SK-N-SH (cell line): ENCODE results near the gene PRTFDC1. TPM values are rescaled to one million over a fixed set of nuclear protein-coding genes. Genes with fewer than 3 reads are reported as not detected.

ENCODE experiments used
- CTCF ChIA-PET: fragments of 300-600, 350-600 bp; formaldehyde crosslinking; extraction: SDS; loops from one replicate; lab custom pipeline; 2021; lab: Yijun Ruan, JAX
- POLR2A ChIA-PET: fragments of 350-600 bp; sonication (Branson Sonifier 250); formaldehyde crosslinking; extraction: SDS; loops from one replicate; lab custom pipeline; 2020; ENCODE audit warnings: antibody characterized with exemption, inconsistent platforms; lab: Yijun Ruan, JAX
- DNase-seq: peaks from one replicate; pipeline ENCODE4 v3.0.0; 2012
- H2AFZ ChIP-seq: fragments of 200-600 bp; sonication (generic); 2 replicates; pipeline ENCODE4 v1.8.1; 2016; ENCODE audit warnings: antibody characterized with exemption, mild to moderate bottlenecking, low read depth
- H3F3A ChIP-seq: fragments of 200-600 bp; sonication (generic); replicated peaks from 2 replicates; pipeline ENCODE3; 2016; ENCODE audit warnings: antibody characterized with exemption, mild to moderate bottlenecking; ENCODE audit not compliant: insufficient read depth
- H3K27ac ChIP-seq, 2 experiments: fragments of 200-500 bp in 1 of 2; fragments of 200-600 bp in 1 of 2; sonication (Bioruptor generic) in 1 of 2; sonication (generic), shearing (Covaris generic) in 1 of 2; 2 replicates each; pipeline versions ENCODE4 v1.5.1 to v1.6.1; 2014 to 2016; ENCODE audit warnings: low read depth in 2 of 2, inconsistent platforms in 1 of 2, low read length in 1 of 2, mild to moderate bottlenecking in 1 of 2, mixed read lengths in 1 of 2
- H3K27me3 ChIP-seq: fragments of 200-600 bp; sonication (generic), shearing (Covaris generic); 2 replicates; pipeline ENCODE4 v1.6.1; 2016; ENCODE audit warnings: mixed run types; ENCODE audit not compliant: insufficient read depth
- H3K36me3 ChIP-seq, 2 experiments: fragments of 200-500 bp in 1 of 2; fragments of 200-600 bp in 1 of 2; sonication (Bioruptor generic) in 1 of 2; sonication (generic) in 1 of 2; replicated peaks in 1 of 2; 2 replicates each; pipeline versions ENCODE3 to v1.5.1; 2014 to 2016; ENCODE audit warnings: low read length in 1 of 2, mild to moderate bottlenecking in 1 of 2; ENCODE audit not compliant: insufficient read depth in 2 of 2, control insufficient read depth in 1 of 2
- H3K4me1 ChIP-seq, 2 experiments: fragments of 200-500 bp in 1 of 2; fragments of 200-600 bp in 1 of 2; sonication (Bioruptor generic) in 1 of 2; sonication (generic), shearing (Covaris generic) in 1 of 2; 2 replicates each; pipeline versions ENCODE4 v1.5.1 to v1.6.1; 2014 to 2016; ENCODE audit warnings: low read depth in 1 of 2, low read length in 1 of 2, mixed run types in 1 of 2; ENCODE audit not compliant: insufficient read depth in 2 of 2, control insufficient read depth in 1 of 2
- H3K4me2 ChIP-seq: fragments of 200-600 bp; sonication (generic), shearing (Covaris generic); 2 replicates; pipeline ENCODE4 v1.6.1; 2017; ENCODE audit warnings: mixed run types
- H3K4me3 ChIP-seq, 2 experiments: fragments of 200-500 bp in 1 of 2; fragments of 200-600 bp in 1 of 2; sonication (Bioruptor generic) in 1 of 2; sonication (generic), shearing (Covaris generic) in 1 of 2; 2 replicates each; pipeline versions ENCODE4 v1.5.1 to v1.8.1; 2014 to 2016; ENCODE audit warnings: low read depth in 2 of 2, inconsistent platforms in 1 of 2, low read length in 1 of 2, mild to moderate bottlenecking in 1 of 2, mixed read lengths in 1 of 2, moderate library complexity in 1 of 2
- H3K79me2 ChIP-seq: fragments of 200-600 bp; sonication (generic); 2 replicates; pipeline ENCODE4 v1.8.1; 2017; ENCODE audit warnings: mild to moderate bottlenecking; ENCODE audit not compliant: insufficient read depth
- H3K9ac ChIP-seq: fragments of 200-600 bp; sonication (generic); 2 replicates; pipeline ENCODE4 v1.6.1; 2017; ENCODE audit warnings: mixed run types
- H3K9me2 ChIP-seq: fragments of 200-600 bp; sonication (generic); 2 replicates; pipeline ENCODE4 v1.6.1; 2017; ENCODE audit warnings: mixed run types
- H3K9me3 ChIP-seq: fragments of 200-600 bp; sonication (generic); 2 replicates; pipeline ENCODE4 v1.6.1; 2017; ENCODE audit warnings: mixed run types, mild to moderate bottlenecking, moderate library complexity
- H4K20me1 ChIP-seq: fragments of 200-600 bp; sonication (generic); 2 replicates; pipeline ENCODE4 v1.6.1; 2017; ENCODE audit warnings: mild to moderate bottlenecking, mixed run types; ENCODE audit not compliant: insufficient read depth
- EP300 ChIP-seq, 2 experiments: IDR thresholded peaks; 2 replicates each; pipeline versions ENCODE4 v1.4.0 to v1.6.1; 2012; ENCODE audit warnings: borderline replicate concordance in 1 of 2, low read depth in 1 of 2, low read length in 1 of 2
- FOSL2 ChIP-seq: IDR thresholded peaks from 2 replicates; pipeline ENCODE4 v1.4.0; 2012; ENCODE audit warnings: low read depth, mild to moderate bottlenecking, moderate library complexity, borderline replicate concordance
- GABPA ChIP-seq: IDR thresholded peaks from 2 replicates; pipeline ENCODE4 v1.4.0; 2012; ENCODE audit warnings: low read depth, mild to moderate bottlenecking
- GATA2 ChIP-seq: sonication (generic); formaldehyde crosslinking; IDR thresholded peaks from 2 replicates; pipeline ENCODE4 v1.5.0; 2020; ENCODE audit warnings: mild to moderate bottlenecking, missing genetic modification reagents
- IRF3 ChIP-seq: fragments of 150-350 bp; IDR thresholded peaks from 2 replicates; pipeline ENCODE4 v1.6.1; 2016; ENCODE audit warnings: mild to moderate bottlenecking, low read depth, low read length
- NRF1 ChIP-seq: IDR thresholded peaks from 2 replicates; pipeline ENCODE4 v1.6.1; 2012; ENCODE audit warnings: low read depth, mild to moderate bottlenecking, low read length
- RAD21 ChIP-seq: IDR thresholded peaks from 2 replicates; pipeline ENCODE4 v1.6.1; 2012; ENCODE audit warnings: mild to moderate bottlenecking, low read length
- RFX5 ChIP-seq: IDR thresholded peaks from 2 replicates; pipeline ENCODE4 v1.6.1; 2012; ENCODE audit warnings: mild to moderate bottlenecking, improper control_type of control experiment, low read length
- SIN3A ChIP-seq: IDR thresholded peaks from 2 replicates; pipeline ENCODE4 v1.6.1; 2012; ENCODE audit warnings: low read depth, mild to moderate bottlenecking, low read length, moderate library complexity, borderline replicate concordance
- TAF1 ChIP-seq: IDR thresholded peaks from 2 replicates; pipeline ENCODE4 v1.6.1; 2012; ENCODE audit warnings: low read depth, mild to moderate bottlenecking, low read length, moderate library complexity, borderline replicate concordance
- USF1 ChIP-seq: IDR thresholded peaks from 2 replicates; pipeline ENCODE4 v1.4.0; 2012; ENCODE audit warnings: low read depth, borderline replicate concordance
- YY1 ChIP-seq: IDR thresholded peaks from 2 replicates; pipeline ENCODE4 v1.4.0; 2012; ENCODE audit warnings: low read depth, mild to moderate bottlenecking
- WGBS: methylation state at CpG from one replicate; pipeline ENCODE4 v1.1.6; 2017; ENCODE audit warnings: low lambda C conversion rate; 5-methylcytosine and 5-hydroxymethylcytosine counted together
- polyA plus RNA-seq, 3 experiments: library from polyadenylated mRNA; depleted of rRNA; stranded (reverse); fragments of >200 nt; gene quantifications; 2 replicates each; pipeline ENCODE4 v1.2.3, GENCODE V29; 2012
- TF ChIP-seq, protein P1 (sequence below): fragments of 200-600 bp; sonication (generic); IDR thresholded peaks from 2 replicates; pipeline ENCODE4 v1.6.1; 2017; ENCODE audit warnings: antibody characterized with exemption, mild to moderate bottlenecking, moderate library complexity
- TF ChIP-seq, protein P2 (sequence below): IDR thresholded peaks from 2 replicates; pipeline ENCODE4 v1.6.1; 2012; ENCODE audit warnings: mild to moderate bottlenecking, low read depth, low read length, moderate library complexity
- TF ChIP-seq, protein P3 (sequence below): IDR thresholded peaks from 2 replicates; pipeline ENCODE4 v1.4.0; 2012; ENCODE audit warnings: low read depth, borderline replicate concordance

The PRTFDC1 gene
- polyA plus RNA-seq, 1 of the 3 experiments (the other 2 are of a cell fraction) = 6.6 TPM

DNA sequence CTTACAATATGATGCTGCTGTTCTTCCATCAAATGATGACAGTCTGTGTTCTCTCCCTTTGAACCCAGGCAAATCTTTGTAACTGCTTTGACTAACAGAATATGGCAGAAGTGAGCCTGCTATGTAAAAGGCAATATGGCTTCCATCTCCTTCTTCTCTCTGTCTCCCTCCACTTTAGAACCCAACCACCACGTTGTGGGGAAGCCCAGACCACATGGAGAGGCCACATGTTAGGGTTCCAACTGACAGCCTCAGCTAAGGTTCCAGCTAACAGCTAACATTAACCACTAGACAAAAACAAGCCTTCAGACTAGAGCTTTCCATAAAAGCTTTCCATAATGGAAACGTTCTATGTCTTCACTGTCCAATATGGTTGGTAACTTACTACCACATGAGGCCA lies 107.7 kb downstream of the PRTFDC1 start:
- Histone ChIP-seq H3K27ac (no peak overlapping the region), H3K79me2 (no peaks in the 10 kb centered on the region), H3K9ac (no peak overlapping the region), H3K9me2 (no peaks in the 10 kb centered on the region), H2AFZ (no peak overlapping the region), H4K20me1 (no peaks in the 10 kb centered on the region), H3K4me3 (no peak overlapping the region), H3K9me3 (no peaks in the 10 kb centered on the region), H3K27me3 (no peaks in the 10 kb centered on the region), H3K4me2 (no peak overlapping the region), H3K4me1 (no peaks in the 10 kb centered on the region), H3K36me3 (no peaks in the 10 kb centered on the region), H3F3A (no peaks in the 10 kb centered on the region)
- no peak for DNase-seq
- ChIA-PET POLR2A (no interaction called here), CTCF (no interaction called here)
- TF ChIP-seq, protein P1, sequence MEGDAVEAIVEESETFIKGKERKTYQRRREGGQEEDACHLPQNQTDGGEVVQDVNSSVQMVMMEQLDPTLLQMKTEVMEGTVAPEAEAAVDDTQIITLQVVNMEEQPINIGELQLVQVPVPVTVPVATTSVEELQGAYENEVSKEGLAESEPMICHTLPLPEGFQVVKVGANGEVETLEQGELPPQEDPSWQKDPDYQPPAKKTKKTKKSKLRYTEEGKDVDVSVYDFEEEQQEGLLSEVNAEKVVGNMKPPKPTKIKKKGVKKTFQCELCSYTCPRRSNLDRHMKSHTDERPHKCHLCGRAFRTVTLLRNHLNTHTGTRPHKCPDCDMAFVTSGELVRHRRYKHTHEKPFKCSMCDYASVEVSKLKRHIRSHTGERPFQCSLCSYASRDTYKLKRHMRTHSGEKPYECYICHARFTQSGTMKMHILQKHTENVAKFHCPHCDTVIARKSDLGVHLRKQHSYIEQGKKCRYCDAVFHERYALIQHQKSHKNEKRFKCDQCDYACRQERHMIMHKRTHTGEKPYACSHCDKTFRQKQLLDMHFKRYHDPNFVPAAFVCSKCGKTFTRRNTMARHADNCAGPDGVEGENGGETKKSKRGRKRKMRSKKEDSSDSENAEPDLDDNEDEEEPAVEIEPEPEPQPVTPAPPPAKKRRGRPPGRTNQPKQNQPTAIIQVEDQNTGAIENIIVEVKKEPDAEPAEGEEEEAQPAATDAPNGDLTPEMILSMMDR = no peak
- TF ChIP-seq IRF3 = no peak
- no peak for TF ChIP-seq GATA2 (CRISPR knock-in tag)
- TF ChIP-seq SIN3A = no peak
- no peak for TF ChIP-seq GABPA
- TF ChIP-seq, protein P2, sequence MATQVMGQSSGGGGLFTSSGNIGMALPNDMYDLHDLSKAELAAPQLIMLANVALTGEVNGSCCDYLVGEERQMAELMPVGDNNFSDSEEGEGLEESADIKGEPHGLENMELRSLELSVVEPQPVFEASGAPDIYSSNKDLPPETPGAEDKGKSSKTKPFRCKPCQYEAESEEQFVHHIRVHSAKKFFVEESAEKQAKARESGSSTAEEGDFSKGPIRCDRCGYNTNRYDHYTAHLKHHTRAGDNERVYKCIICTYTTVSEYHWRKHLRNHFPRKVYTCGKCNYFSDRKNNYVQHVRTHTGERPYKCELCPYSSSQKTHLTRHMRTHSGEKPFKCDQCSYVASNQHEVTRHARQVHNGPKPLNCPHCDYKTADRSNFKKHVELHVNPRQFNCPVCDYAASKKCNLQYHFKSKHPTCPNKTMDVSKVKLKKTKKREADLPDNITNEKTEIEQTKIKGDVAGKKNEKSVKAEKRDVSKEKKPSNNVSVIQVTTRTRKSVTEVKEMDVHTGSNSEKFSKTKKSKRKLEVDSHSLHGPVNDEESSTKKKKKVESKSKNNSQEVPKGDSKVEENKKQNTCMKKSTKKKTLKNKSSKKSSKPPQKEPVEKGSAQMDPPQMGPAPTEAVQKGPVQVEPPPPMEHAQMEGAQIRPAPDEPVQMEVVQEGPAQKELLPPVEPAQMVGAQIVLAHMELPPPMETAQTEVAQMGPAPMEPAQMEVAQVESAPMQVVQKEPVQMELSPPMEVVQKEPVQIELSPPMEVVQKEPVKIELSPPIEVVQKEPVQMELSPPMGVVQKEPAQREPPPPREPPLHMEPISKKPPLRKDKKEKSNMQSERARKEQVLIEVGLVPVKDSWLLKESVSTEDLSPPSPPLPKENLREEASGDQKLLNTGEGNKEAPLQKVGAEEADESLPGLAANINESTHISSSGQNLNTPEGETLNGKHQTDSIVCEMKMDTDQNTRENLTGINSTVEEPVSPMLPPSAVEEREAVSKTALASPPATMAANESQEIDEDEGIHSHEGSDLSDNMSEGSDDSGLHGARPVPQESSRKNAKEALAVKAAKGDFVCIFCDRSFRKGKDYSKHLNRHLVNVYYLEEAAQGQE = no peak
- no peak for TF ChIP-seq FOSL2
- TF ChIP-seq, protein P3, sequence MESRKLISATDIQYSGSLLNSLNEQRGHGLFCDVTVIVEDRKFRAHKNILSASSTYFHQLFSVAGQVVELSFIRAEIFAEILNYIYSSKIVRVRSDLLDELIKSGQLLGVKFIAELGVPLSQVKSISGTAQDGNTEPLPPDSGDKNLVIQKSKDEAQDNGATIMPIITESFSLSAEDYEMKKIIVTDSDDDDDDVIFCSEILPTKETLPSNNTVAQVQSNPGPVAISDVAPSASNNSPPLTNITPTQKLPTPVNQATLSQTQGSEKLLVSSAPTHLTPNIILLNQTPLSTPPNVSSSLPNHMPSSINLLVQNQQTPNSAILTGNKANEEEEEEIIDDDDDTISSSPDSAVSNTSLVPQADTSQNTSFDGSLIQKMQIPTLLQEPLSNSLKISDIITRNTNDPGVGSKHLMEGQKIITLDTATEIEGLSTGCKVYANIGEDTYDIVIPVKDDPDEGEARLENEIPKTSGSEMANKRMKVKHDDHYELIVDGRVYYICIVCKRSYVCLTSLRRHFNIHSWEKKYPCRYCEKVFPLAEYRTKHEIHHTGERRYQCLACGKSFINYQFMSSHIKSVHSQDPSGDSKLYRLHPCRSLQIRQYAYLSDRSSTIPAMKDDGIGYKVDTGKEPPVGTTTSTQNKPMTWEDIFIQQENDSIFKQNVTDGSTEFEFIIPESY = no peak
- no peak for TF ChIP-seq RAD21
- TF ChIP-seq NRF1 = no peak
- TF ChIP-seq USF1 = no peak
- no peak for TF ChIP-seq EP300 (IDR thresholded peaks at IDR 0.05; ENCODE audit: borderline replicate concordance in 1 of 2, low read depth in 1 of 2, low read length in 1 of 2)
- no peak for TF ChIP-seq YY1
- TF ChIP-seq RFX5 = no peak
- no peak for TF ChIP-seq TAF1
- WGBS = 57% methylated on average over 2 of the region's 2 CpGs
